HepG2 (cell line): Measurements from ENCODE around the gene WDR26. TPM values are rescaled to one million over a fixed set of nuclear protein-coding genes. Genes with fewer than 3 reads are reported as not detected.

Experiments used
- CBFB ChIP-seq: sonication (generic); formaldehyde crosslinking; IDR thresholded peaks from 2 replicates; pipeline ENCODE4 v1.4.0; 2020; ENCODE audit warnings: missing genetic modification reagents
- ELF1 ChIP-seq: sonication (generic); formaldehyde crosslinking; IDR thresholded peaks from 2 replicates; pipeline ENCODE4 v1.4.0; 2020; ENCODE audit warnings: missing genetic modification reagents
- ELK4 ChIP-seq: sonication (generic); formaldehyde crosslinking; IDR thresholded peaks from 2 replicates; pipeline ENCODE4 v1.9.0; 2021; ENCODE audit warnings: missing genetic modification reagents, borderline replicate concordance
- FIP1L1 ChIP-seq: fragments of 200-400 bp; formaldehyde crosslinking; IDR thresholded peaks from 2 replicates; pipeline ENCODE4 v1.6.1; 2018; ENCODE audit warnings: low read depth, mild to moderate bottlenecking, low read length, moderate library complexity, borderline replicate concordance; ENCODE audit not compliant: insufficient read depth
- KDM4B ChIP-seq: sonication (generic); formaldehyde crosslinking; IDR thresholded peaks from 2 replicates; pipeline ENCODE4 v1.4.0; 2020; ENCODE audit warnings: missing genetic modification reagents
- KMT2A ChIP-seq: sonication (generic); formaldehyde crosslinking; IDR thresholded peaks from 2 replicates; pipeline ENCODE4 v1.4.0; 2020; ENCODE audit warnings: missing genetic modification reagents
- MLX ChIP-seq: IDR thresholded peaks from 2 replicates; pipeline ENCODE4 v1.6.1; 2016
- NFATC3 ChIP-seq: sonication (generic); formaldehyde crosslinking; IDR thresholded peaks from 2 replicates; pipeline ENCODE4 v1.5.1; 2020; ENCODE audit warnings: mild to moderate bottlenecking, missing genetic modification reagents
- NFIB ChIP-seq: sonication (generic); formaldehyde crosslinking; IDR thresholded peaks from 2 replicates; pipeline ENCODE4 v1.9.0; 2021; ENCODE audit warnings: missing genetic modification reagents, mild to moderate bottlenecking, borderline replicate concordance
- REPIN1 ChIP-seq: sonication (generic); formaldehyde crosslinking; IDR thresholded peaks from 2 replicates; pipeline ENCODE4 v1.8.0; 2022; ENCODE audit warnings: missing genetic modification reagents, low read depth, mild to moderate bottlenecking, borderline replicate concordance
- SNAPC4 ChIP-seq: sonication (generic); formaldehyde crosslinking; IDR thresholded peaks from 2 replicates; pipeline ENCODE4 v1.4.0; 2020; ENCODE audit warnings: mild to moderate bottlenecking, missing genetic modification reagents
- TCF7L2 ChIP-seq: IDR thresholded peaks from 2 replicates; pipeline ENCODE4 v1.6.1; 2011; ENCODE audit warnings: mild to moderate bottlenecking, low read depth, low read length, moderate library complexity
- THAP7 ChIP-seq: sonication (generic); formaldehyde crosslinking; IDR thresholded peaks from 2 replicates; pipeline ENCODE4 v1.8.1; 2023; ENCODE audit warnings: mild to moderate bottlenecking, missing genetic modification reagents
- ZBTB2 ChIP-seq: sonication (generic); formaldehyde crosslinking; IDR thresholded peaks from 2 replicates; pipeline ENCODE4 v1.8.0; 2022; ENCODE audit warnings: low read depth, missing genetic modification reagents
- ZNF513 ChIP-seq: sonication (generic); formaldehyde crosslinking; conservative IDR thresholded peaks from 2 replicates; pipeline ENCODE4 v1.5.0; 2020; ENCODE audit warnings: missing genetic modification reagents
- ZNF703 ChIP-seq: sonication (generic); formaldehyde crosslinking; IDR thresholded peaks from 2 replicates; pipeline ENCODE4 v1.5.1; 2020; ENCODE audit warnings: missing genetic modification reagents, mild to moderate bottlenecking, moderate library complexity, borderline replicate concordance
- ZNF775 ChIP-seq: sonication (generic); formaldehyde crosslinking; IDR thresholded peaks from 2 replicates; pipeline ENCODE4 v1.4.0; 2020; ENCODE audit warnings: missing genetic modification reagents, mild to moderate bottlenecking, moderate library complexity, borderline replicate concordance
- polyA plus RNA-seq, 8 experiments: library from polyadenylated mRNA; depleted of rRNA in 3 of 8; stranded (reverse) in 7 of 8; unstranded in 1 of 8; fragments of >200 nt; fragmentation: Illumina TruSeq in 4 of 8; extraction: Trizol in 4 of 8; gene quantifications; 2 replicates each; pipeline versions ENCODE4 v1.2.1 to v1.2.3, GENCODE V29; 2011 to 2016; ENCODE audit warnings: low read depth in 4 of 8, missing spikeins in 1 of 8, mixed read lengths in 1 of 8; ENCODE audit not compliant: insufficient read depth in 1 of 8
- total RNA-seq, 5 experiments: library from RNA; depleted of rRNA; stranded (reverse); fragments of >200 nt; fragmentation: Illumina TruSeq; extraction: Trizol; gene quantifications; 2 replicates each; pipeline ENCODE4 v1.2.3, GENCODE V29; 2016; ENCODE audit warnings: low read depth in 1 of 5

The WDR26 gene
- total and polyA plus RNA-seq, 2 of the 13 experiments (the other 11 are each of a cell fraction or from before 2014, with no cell fraction given), result 13.2 to 23.7 TPM

GRCh38 chr1:224434691-224435317, at the start of gene WDR26 (continued):
- peak; percentile 70; the same call in 1 of the 2 replicates for TF ChIP-seq CBFB (CRISPR knock-in tag)
- TF ChIP-seq ZNF703 (CRISPR knock-in tag), result no peak; the same call in 1 of the 2 replicates
- 0 out of 2 replicates have a peak, but pooled peaks have one; percentile 50 for TF ChIP-seq ZNF513 (CRISPR knock-in tag)
- TF ChIP-seq ZBTB2 (CRISPR knock-in tag), result no peak; the same call in 1 of the 2 replicates
- peak; percentile 67 for TF ChIP-seq REPIN1 (CRISPR knock-in tag)
- TF ChIP-seq MLX (CRISPR knock-in tag), result 0 out of 2 replicates have a peak, but pooled peaks have one; percentile 14
- no peak for TF ChIP-seq ELK4 (CRISPR knock-in tag)
- TF ChIP-seq TCF7L2, result no peak
- no peak for TF ChIP-seq NFIB
- peak; percentile 87; the same call in 1 of the 2 replicates for TF ChIP-seq KMT2A
- no peak for TF ChIP-seq ZNF775 (CRISPR knock-in tag)
- TF ChIP-seq NFATC3, result no peak
- TF ChIP-seq FIP1L1, result no peak
- TF ChIP-seq KDM4B, result no peak
- TF ChIP-seq THAP7 (CRISPR knock-in tag), result peak; percentile 82
- TF ChIP-seq ELF1 (CRISPR knock-in tag), result peak; percentile 54
- TF ChIP-seq SNAPC4, result no peak
